GM23338 (cell line): Measurements from ENCODE around the gene BOD1. TPM values are rescaled to one million over a fixed set of nuclear protein-coding genes. Genes with fewer than 3 reads are reported as not detected.

Experiments
- ATAC-seq: fragments of 200-7000 bp; cut with Tn5 transposase; 3 replicates; pipeline ENCODE4 v1.9.1; 2020
- DNase-seq: peaks from one replicate; pipeline ENCODE4 v3.0.0-alpha.2; 2015; ENCODE audit warnings: low spot score
- H2AFZ ChIP-seq: fragments of 200-600 bp; sonication (generic); 2 replicates; pipeline ENCODE4 v1.8.0; 2016; ENCODE audit warnings: antibody characterized with exemption, mild to moderate bottlenecking, moderate library complexity
- H3F3A ChIP-seq: fragments of 200-600 bp; sonication (generic); replicated peaks from 2 replicates; pipeline ENCODE4 v1.8.0; 2017; ENCODE audit warnings: antibody characterized with exemption, mixed run types, low read depth
- H3K27ac ChIP-seq: fragments of 200-600 bp; sonication (generic); 2 replicates; pipeline ENCODE4 v1.6.1; 2016; ENCODE audit warnings: low read depth
- H3K27me3 ChIP-seq: fragments of 200-600 bp; sonication (generic); 2 replicates; pipeline ENCODE4 v1.8.0; 2016; ENCODE audit warnings: mild to moderate bottlenecking, mixed run types, moderate library complexity; ENCODE audit not compliant: insufficient read depth
- H3K36me3 ChIP-seq: fragments of 200-600 bp; sonication (generic); 2 replicates; pipeline ENCODE4 v1.8.0; 2016; ENCODE audit warnings: mild to moderate bottlenecking; ENCODE audit not compliant: insufficient read depth
- H3K4me1 ChIP-seq: fragments of 200-600 bp; sonication (generic); 2 replicates; pipeline ENCODE4 v1.8.0; 2016; ENCODE audit warnings: mild to moderate bottlenecking, moderate library complexity; ENCODE audit not compliant: insufficient read depth
- H3K4me2 ChIP-seq: fragments of 200-600 bp; sonication (generic); 2 replicates; pipeline ENCODE4 v1.7.1; 2017; ENCODE audit warnings: mixed run types
- H3K4me3 ChIP-seq: fragments of 200-600 bp; sonication (generic); 2 replicates; pipeline ENCODE4 v1.6.1; 2016; ENCODE audit warnings: mixed run types
- H3K79me2 ChIP-seq: fragments of 200-600 bp; sonication (generic); replicated peaks from 2 replicates; pipeline ENCODE4 v1.8.0; 2017; ENCODE audit warnings: mild to moderate bottlenecking; ENCODE audit not compliant: insufficient read depth
- H3K9me2 ChIP-seq: fragments of 200-600 bp; sonication (generic); 2 replicates; pipeline ENCODE4 v1.8.0; 2017; ENCODE audit not compliant: insufficient read depth
- H4K20me1 ChIP-seq: fragments of 200-600 bp; sonication (generic); replicated peaks from 2 replicates; pipeline ENCODE4 v1.8.0; 2017; ENCODE audit warnings: mild to moderate bottlenecking; ENCODE audit not compliant: insufficient read depth
- H3K27ac Mint-ChIP-seq: 2 replicates; pipeline ENCODE4 v1.8.0; 2020; ENCODE audit warnings: inconsistent platforms, mild to moderate bottlenecking, moderate library complexity, mixed read lengths
- H3K27me3 Mint-ChIP-seq: 3 replicates; pipeline ENCODE4 v1.8.0; 2022; ENCODE audit warnings: low read depth, mild to moderate bottlenecking, moderate library complexity, mixed read lengths, inconsistent platforms; ENCODE audit not compliant: insufficient read depth, poor library complexity
- H3K36me3 Mint-ChIP-seq: 3 replicates; pipeline ENCODE4 v1.8.0; 2021; ENCODE audit warnings: low read depth, mild to moderate bottlenecking, inconsistent platforms, moderate library complexity, mixed read lengths
- H3K4me1 Mint-ChIP-seq: 3 replicates; pipeline ENCODE4 v1.8.0; 2020; ENCODE audit warnings: mild to moderate bottlenecking, inconsistent platforms, mixed read lengths
- H3K4me3 Mint-ChIP-seq: 3 replicates; pipeline ENCODE4 v1.8.0; 2021; ENCODE audit warnings: moderate library complexity, mild to moderate bottlenecking, inconsistent platforms, mixed read lengths
- H3K9me3 Mint-ChIP-seq: 3 replicates; pipeline ENCODE4 v1.8.0; 2020; ENCODE audit warnings: moderate library complexity, mild to moderate bottlenecking, inconsistent platforms, mixed read lengths
- CTCF ChIP-seq, 2 experiments: fragments of 200-600 bp in 1 of 2; sonication (generic) in 1 of 2; conservative IDR thresholded peaks; 2 replicates each; pipeline versions ENCODE4 v1.5.1 to v1.6.1; 2016 to 2017; ENCODE audit warnings: antibody characterized with exemption in 2 of 2, low read depth in 2 of 2, mild to moderate bottlenecking in 2 of 2, moderate library complexity in 1 of 2
- ETS1 ChIP-seq: IDR thresholded peaks from 2 replicates; pipeline ENCODE4 v1.6.1; 2016; ENCODE audit warnings: antibody characterized with exemption
- EZH2phosphoT487 ChIP-seq: fragments of 200-600 bp; sonication (generic); IDR thresholded peaks from one replicate; pipeline ENCODE4 v1.8.1; 2018; ENCODE audit warnings: antibody characterized with exemption; ENCODE audit not compliant: unreplicated experiment
- JUNB ChIP-seq: IDR thresholded peaks from one replicate; pipeline ENCODE4 v1.6.1; 2016; ENCODE audit warnings: antibody characterized with exemption; ENCODE audit not compliant: unreplicated experiment
- REST ChIP-seq: IDR thresholded peaks from one replicate; pipeline ENCODE4 v1.6.1; 2018; ENCODE audit warnings: antibody characterized with exemption; ENCODE audit not compliant: unreplicated experiment
- ZNF462 ChIP-seq: fragments of 250-450 bp; sonication (Bioruptor Pico); IDR thresholded peaks from 2 replicates; pipeline ENCODE4 v1.5.0; 2020; ENCODE audit warnings: mild to moderate bottlenecking, moderate library complexity
- polyA plus RNA-seq: library from polyadenylated mRNA; unstranded; fragments of >200 nt; fragmentation: Nextera tagmentation; extraction: Ambion mirVana; gene quantifications from 2 replicates; pipeline ENCODE4 v1.2.1, GENCODE V29; 2016
- total RNA-seq: library from RNA; depleted of rRNA; stranded (reverse); fragments of >200 nt; shearing (Covaris generic); gene quantifications from 2 replicates; pipeline ENCODE4 v1.2.3, GENCODE V29; 2014

Gene BOD1
- total and polyA plus RNA-seq, 2 experiments from 2014 or later: 94.7 to 141 TPM

- TF ChIP-seq REST (no peak), EZH2phosphoT487 (no peak), JUNB (no peak)
Observed at GRCh38 chr5:173582216-173583111, 34.0 kb downstream of the BOD1 start (continued).

GRCh38 chr5:173581408-173582215, 34.8 kb downstream of the BOD1 start:
- H4K20me1 ChIP-seq: no peaks in the 10 kb centered on the region
- H3K9me2 ChIP-seq: no peaks in the 10 kb centered on the region
- Mint-ChIP-seq H3K4me1 (no peaks in the 10 kb centered on the region), H3K27me3 (peaks cover 6% of the 10 kb centered on the region), H3K9me3 (peaks cover 42% of the 10 kb centered on the region), H3K27ac (no peak overlapping the region), H3K4me3 (no peak overlapping the region), H3K36me3 (peaks cover 31% of the 10 kb centered on the region)
- no peak overlapping the region for H2AFZ ChIP-seq
- TF ChIP-seq ZNF462 (CRISPR knock-in tag): 0 out of 2 replicates have a peak, but pooled peaks have one; percentile 2
- TF ChIP-seq CTCF (conservative IDR thresholded peaks at IDR 0.05; ENCODE audit: low read depth in 2 of 2): peak; percentile 96 to 97
- no peak for TF ChIP-seq ETS1
- no peak overlapping the region for H3K4me3 ChIP-seq
- ATAC-seq: peak; percentile 99
- no peaks in the 10 kb centered on the region for H3K79me2 ChIP-seq
- no peaks in the 10 kb centered on the region for H3K4me1 ChIP-seq
- H3K27ac ChIP-seq: no peak overlapping the region
- H3F3A ChIP-seq: no peaks in the 10 kb centered on the region
- no peak overlapping the region for H3K4me2 ChIP-seq
- H3K36me3 ChIP-seq: no peaks in the 10 kb centered on the region; the same call in 1 of the 2 replicates
- DNase-seq: peak; percentile 89
- H3K27me3 ChIP-seq: no peaks in the 10 kb centered on the region
